Measurements from ENCODE around the gene RGPD5.
"Not testable (repeated sequence)": the region's sequence is repeated elsewhere in the genome, so short reads cannot be mapped to it uniquely, and the experiment has no call there.

Gene RGPD5

GRCh38 chr2:109794074-109794737, at the start of gene RGPD5:
TSS of gene RGPD5 (plus strand) at chr2:109794305. CDS start at chr2:109794466, 161 bp downstream.
- in situ Hi-C loops (cut with MboI; ENCODE audit: low sequenced_read_pairs), result not testable (repeated sequence)

- in situ Hi-C loops (cut with MboI; ENCODE audit: low sequenced_read_pairs), result not testable (repeated sequence)
These were observed 42.5 kb upstream of the RGPD5 start for GRCh38 chr2:109751572-109751971.

GRCh38 chr2:109757163-109757824, 36.8 kb upstream of the RGPD5 start:
- in situ Hi-C loops (cut with MboI; ENCODE audit: low sequenced_read_pairs), result not testable (repeated sequence)

- in situ Hi-C loops (cut with MboI; ENCODE audit: low sequenced_read_pairs), result not testable (repeated sequence)
These were observed 33.7 kb upstream of the RGPD5 start for GRCh38 chr2:109760265-109761042.

GRCh38 chr2:109761043-109761454, 33.1 kb upstream of the RGPD5 start:
- in situ Hi-C loops (cut with MboI; ENCODE audit: low sequenced_read_pairs), result not testable (repeated sequence)

- in situ Hi-C loops (cut with MboI; ENCODE audit: low sequenced_read_pairs), result not testable (repeated sequence)
These were observed 32.1 kb upstream of the RGPD5 start for GRCh38 chr2:109761976-109762375.

GRCh38 chr2:109766074-109766473, 28.0 kb upstream of the RGPD5 start:
- in situ Hi-C loops (cut with MboI; ENCODE audit: low sequenced_read_pairs), result not testable (repeated sequence)

- in situ Hi-C loops (cut with MboI; ENCODE audit: low sequenced_read_pairs), result not testable (repeated sequence)
These were observed 27.1 kb upstream of the RGPD5 start for GRCh38 chr2:109766886-109767578.

- in situ Hi-C loops (cut with MboI; ENCODE audit: low sequenced_read_pairs), result not testable (repeated sequence)
These were observed 25.2 kb upstream of the RGPD5 start for GRCh38 chr2:109768934-109769333.

- in situ Hi-C loops (cut with MboI; ENCODE audit: low sequenced_read_pairs), result not testable (repeated sequence)
These were observed 15.0 kb upstream of the RGPD5 start for GRCh38 chr2:109779118-109779517.

GRCh38 chr2:109781147-109781816, 12.8 kb upstream of the RGPD5 start:
- in situ Hi-C loops (cut with MboI; ENCODE audit: low sequenced_read_pairs), result not testable (repeated sequence)

GRCh38 chr2:109782446-109782993, 11.6 kb upstream of the RGPD5 start:
- in situ Hi-C loops (cut with MboI; ENCODE audit: low sequenced_read_pairs), result not testable (repeated sequence)

- in situ Hi-C loops (cut with MboI; ENCODE audit: low sequenced_read_pairs), result not testable (repeated sequence)
These were observed 2.4 kb upstream of the RGPD5 start for GRCh38 chr2:109791530-109792279.

- in situ Hi-C loops (cut with MboI; ENCODE audit: low sequenced_read_pairs), result not testable (repeated sequence)
These were observed 1.4 kb upstream of the RGPD5 start for GRCh38 chr2:109792659-109793058.

GRCh38 chr2:109871129-109871751, 77.1 kb downstream of the RGPD5 start:
- in situ Hi-C loops (cut with MboI; ENCODE audit: low sequenced_read_pairs), result not testable (repeated sequence)

GRCh38 chr2:109876625-109877024, 82.5 kb downstream of the RGPD5 start:
- in situ Hi-C loops (cut with MboI; ENCODE audit: low sequenced_read_pairs), result not testable (repeated sequence)

GRCh38 chr2:109882112-109882511, 88.0 kb downstream of the RGPD5 start:
- in situ Hi-C loops (cut with MboI; ENCODE audit: low sequenced_read_pairs), result not testable (repeated sequence)

GRCh38 chr2:109888414-109888813, 94.3 kb downstream of the RGPD5 start:
- in situ Hi-C loops (cut with MboI; ENCODE audit: low sequenced_read_pairs), result not testable (repeated sequence)

- in situ Hi-C loops (cut with MboI; ENCODE audit: low sequenced_read_pairs), result not testable (repeated sequence)
These were observed 95.8 kb downstream of the RGPD5 start for GRCh38 chr2:109889909-109890308.

All from HL-60/S4 treated with phorbol 12-myristate 13-acetate at 8.2 ng/mL for 4 days and 3 days (cell line).